ENCODE results near the gene NEUROD2.

DNA sequence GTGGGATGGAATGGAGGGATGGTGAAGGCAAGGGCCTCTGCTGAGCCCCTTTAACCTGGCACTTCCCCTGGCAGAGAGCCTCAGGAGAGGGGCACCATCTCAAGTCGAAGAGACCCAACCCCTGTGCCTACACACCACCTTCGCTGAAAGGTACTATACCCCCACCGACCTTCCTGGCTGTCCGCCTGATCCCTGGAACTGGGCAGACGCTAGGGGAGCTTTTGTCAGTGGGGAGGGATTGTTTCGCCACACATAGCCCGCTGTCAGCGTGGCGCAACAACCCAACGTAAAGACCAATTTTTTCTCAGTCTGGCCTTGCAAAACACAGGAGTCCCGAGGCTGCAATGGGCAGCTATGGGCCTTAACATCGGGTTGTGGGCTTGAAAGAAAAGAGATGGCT is 22.2 kb upstream of the NEUROD2 start:
- TF ChIP-seq TAF1 (IDR thresholded peaks at IDR 0.05; ENCODE audit: borderline replicate concordance, low read depth, low read length) (no peak), POLR2A (IDR thresholded peaks at IDR 0.05; ENCODE audit: low read depth, low read length) (no peak), POLR2AphosphoS5 (IDR thresholded peaks at IDR 0.05; ENCODE audit: low read depth, low read length) (no peak)

All from GM12892 (cell line).